Measurements from ENCODE around the gene MYCN. TPM values are rescaled to one million over a fixed set of nuclear protein-coding genes. Genes with fewer than 3 reads are reported as not detected.

The MYCN gene
- polyA plus RNA-seq, 1 donor (not counting 4 experiments of a cell fraction or from before 2014, with no cell fraction given), result not detected

DNA sequence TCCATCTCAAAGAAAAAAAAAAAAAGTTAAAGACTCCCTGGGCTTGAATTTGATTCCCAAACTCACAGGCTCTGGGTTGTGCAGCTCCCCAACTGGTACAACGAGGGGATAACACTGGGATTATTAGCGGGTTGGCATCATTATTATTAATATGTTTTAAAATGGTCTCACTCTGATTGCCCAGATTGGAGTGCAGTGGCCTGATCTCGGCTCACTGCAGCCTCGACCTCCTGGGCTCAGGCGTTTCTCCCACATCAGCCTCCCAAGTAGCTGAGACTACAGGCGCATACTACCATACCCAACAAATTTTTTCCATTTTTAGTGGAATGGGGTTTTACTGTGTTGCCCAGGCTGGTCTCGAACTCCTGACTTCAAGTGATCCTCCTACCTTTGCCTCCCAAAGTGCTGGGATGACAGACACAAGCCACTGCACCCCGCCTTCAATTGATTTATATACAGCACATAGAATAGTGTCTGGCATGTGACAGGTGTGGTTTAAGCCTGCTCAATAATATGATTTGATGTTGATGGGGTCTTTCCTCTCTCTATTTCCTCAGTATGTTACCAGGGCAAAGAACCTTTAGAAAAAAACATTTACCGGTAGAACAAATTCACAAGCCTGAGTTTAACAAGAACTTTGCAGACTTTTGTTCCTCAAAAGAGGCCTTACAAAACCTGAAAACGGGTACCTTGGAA is 12.2 kb downstream of the MYCN start:
- Histone ChIP-seq H3K9me1 (ENCODE audit: control insufficient read depth, extremely low read depth, insufficient read depth, low read length) (no peaks in the 10 kb centered on the region), H3K27me3 (ENCODE audit: control insufficient read depth, extremely low read depth, insufficient read depth, low read length) (no peaks in the 10 kb centered on the region), H3K79me2 (ENCODE audit: control insufficient read depth, insufficient read depth, low read length) (no peaks in the 10 kb centered on the region), H2AFZ (ENCODE audit: control insufficient read depth, low read length) (no peak overlapping the region), H3K4me3 (ENCODE audit: control insufficient read depth in 2 of 3, extremely low read depth in 1 of 3, insufficient read depth in 2 of 3, low read depth in 1 of 3, low read length in 3 of 3) (no peak overlapping the region), H3K36me3 (ENCODE audit: control insufficient read depth in 2 of 2, extremely low read depth in 1 of 2, insufficient read depth in 2 of 2, low read length in 2 of 2) (no peaks in the 10 kb centered on the region), H4K20me1 (ENCODE audit: control insufficient read depth, extremely low read depth, insufficient read depth, low read length) (no peaks in the 10 kb centered on the region), H3K27ac (ENCODE audit: control insufficient read depth, insufficient read depth, low read length) (no peak overlapping the region), H3K9ac (ENCODE audit: control insufficient read depth, extremely low read depth, insufficient read depth, low read length) (no peak overlapping the region), H3K4me1 (ENCODE audit: control insufficient read depth, extremely low read depth, insufficient read depth, low read length) (no peaks in the 10 kb centered on the region), H3K9me3 (ENCODE audit: control insufficient read depth, low read depth, low read length) (no peaks in the 10 kb centered on the region), H3K4me2 (ENCODE audit: control insufficient read depth, extremely low read depth, insufficient read depth, low read depth, low read length) (no peak overlapping the region)
- TF ChIP-seq, protein P1, sequence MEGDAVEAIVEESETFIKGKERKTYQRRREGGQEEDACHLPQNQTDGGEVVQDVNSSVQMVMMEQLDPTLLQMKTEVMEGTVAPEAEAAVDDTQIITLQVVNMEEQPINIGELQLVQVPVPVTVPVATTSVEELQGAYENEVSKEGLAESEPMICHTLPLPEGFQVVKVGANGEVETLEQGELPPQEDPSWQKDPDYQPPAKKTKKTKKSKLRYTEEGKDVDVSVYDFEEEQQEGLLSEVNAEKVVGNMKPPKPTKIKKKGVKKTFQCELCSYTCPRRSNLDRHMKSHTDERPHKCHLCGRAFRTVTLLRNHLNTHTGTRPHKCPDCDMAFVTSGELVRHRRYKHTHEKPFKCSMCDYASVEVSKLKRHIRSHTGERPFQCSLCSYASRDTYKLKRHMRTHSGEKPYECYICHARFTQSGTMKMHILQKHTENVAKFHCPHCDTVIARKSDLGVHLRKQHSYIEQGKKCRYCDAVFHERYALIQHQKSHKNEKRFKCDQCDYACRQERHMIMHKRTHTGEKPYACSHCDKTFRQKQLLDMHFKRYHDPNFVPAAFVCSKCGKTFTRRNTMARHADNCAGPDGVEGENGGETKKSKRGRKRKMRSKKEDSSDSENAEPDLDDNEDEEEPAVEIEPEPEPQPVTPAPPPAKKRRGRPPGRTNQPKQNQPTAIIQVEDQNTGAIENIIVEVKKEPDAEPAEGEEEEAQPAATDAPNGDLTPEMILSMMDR (optimal IDR thresholded peaks at IDR 0.05 in 1 of 3, IDR thresholded peaks at IDR 0.05 in 1 of 3, conservative IDR thresholded peaks at IDR 0.05 in 1 of 3; ENCODE audit: extremely low read depth in 1 of 3, insufficient read depth in 2 of 3, low read length in 3 of 3), result no peak
- TF ChIP-seq EZH2 (IDR thresholded peaks at IDR 0.05; ENCODE audit: low read length), result no peak
- dilution Hi-C loops (cut with MboI; ENCODE audit: extremely low pct_ligation_motif_present, low sequenced_read_pairs), result no loop called here
- FAIRE-seq (no peak), DNase-seq (ENCODE audit: low read depth, low spot score) (no peak)

DNA sequence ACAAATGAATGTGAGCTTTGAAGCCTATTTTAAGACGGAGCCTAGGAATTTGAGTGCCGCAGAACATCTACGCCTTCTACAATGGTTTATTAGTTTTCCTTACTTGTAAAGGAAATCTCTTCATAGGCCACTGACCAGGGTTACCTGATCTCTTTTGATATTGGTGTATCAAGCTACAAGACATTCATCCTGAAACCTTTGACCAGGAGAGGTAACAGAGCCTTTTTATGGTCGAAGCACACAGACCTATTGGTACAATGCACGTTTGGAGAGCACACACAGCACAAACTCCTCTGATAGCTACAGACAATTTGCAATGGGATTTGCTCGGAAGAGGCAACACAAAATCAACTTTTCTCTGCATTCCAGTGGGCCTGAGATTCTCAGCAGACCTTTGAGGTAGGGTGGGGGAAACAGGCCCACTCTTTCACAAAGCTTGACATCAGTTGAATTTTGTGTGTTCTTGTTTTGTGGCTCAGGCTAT is 12.8 kb downstream of the MYCN start:
- dilution Hi-C loops (cut with MboI; ENCODE audit: extremely low pct_ligation_motif_present, low sequenced_read_pairs), result no loop called here
- Histone ChIP-seq H3K9me3 (ENCODE audit: control insufficient read depth, low read depth, low read length) (no peaks in the 10 kb centered on the region), H3K27me3 (ENCODE audit: control insufficient read depth, extremely low read depth, insufficient read depth, low read length) (no peaks in the 10 kb centered on the region), H4K20me1 (ENCODE audit: control insufficient read depth, extremely low read depth, insufficient read depth, low read length) (no peaks in the 10 kb centered on the region), H3K4me3 (ENCODE audit: control insufficient read depth in 2 of 3, extremely low read depth in 1 of 3, insufficient read depth in 2 of 3, low read depth in 1 of 3, low read length in 3 of 3) (no peak overlapping the region), H3K27ac (ENCODE audit: control insufficient read depth, insufficient read depth, low read length) (no peak overlapping the region), H3K9ac (ENCODE audit: control insufficient read depth, extremely low read depth, insufficient read depth, low read length) (no peak overlapping the region), H3K9me1 (ENCODE audit: control insufficient read depth, extremely low read depth, insufficient read depth, low read length) (no peaks in the 10 kb centered on the region), H3K4me2 (ENCODE audit: control insufficient read depth, extremely low read depth, insufficient read depth, low read depth, low read length) (no peak overlapping the region), H3K4me1 (ENCODE audit: control insufficient read depth, extremely low read depth, insufficient read depth, low read length) (no peaks in the 10 kb centered on the region), H3K79me2 (ENCODE audit: control insufficient read depth, insufficient read depth, low read length) (no peaks in the 10 kb centered on the region), H2AFZ (ENCODE audit: control insufficient read depth, low read length) (no peak overlapping the region), H3K36me3 (ENCODE audit: control insufficient read depth in 2 of 2, extremely low read depth in 1 of 2, insufficient read depth in 2 of 2, low read length in 2 of 2) (no peaks in the 10 kb centered on the region)
- TF ChIP-seq, protein P1 (optimal IDR thresholded peaks at IDR 0.05 in 1 of 3, IDR thresholded peaks at IDR 0.05 in 1 of 3, conservative IDR thresholded peaks at IDR 0.05 in 1 of 3; ENCODE audit: extremely low read depth in 1 of 3, insufficient read depth in 2 of 3, low read length in 3 of 3), result no peak
- no peak for TF ChIP-seq EZH2 (IDR thresholded peaks at IDR 0.05; ENCODE audit: low read length)
- no peak for DNase-seq (ENCODE audit: low read depth, low spot score)
- no peak for FAIRE-seq

Measured in keratinocyte (primary cell).